GM21825 (cell line): ENCODE measurements around the gene DGKB.

Source experiments
- ATAC-seq: cut with Tn5 transposase; IDR thresholded peaks from one replicate; pipeline ENCODE4 v1.9.1; 2021; ENCODE audit warnings: mild to moderate bottlenecking, moderate library complexity; ENCODE audit not compliant: unreplicated experiment

The DGKB gene

GRCh38 chr7:14861456-14861855, 41.1 kb downstream of the DGKB start:
- no peak for ATAC-seq

DNA sequence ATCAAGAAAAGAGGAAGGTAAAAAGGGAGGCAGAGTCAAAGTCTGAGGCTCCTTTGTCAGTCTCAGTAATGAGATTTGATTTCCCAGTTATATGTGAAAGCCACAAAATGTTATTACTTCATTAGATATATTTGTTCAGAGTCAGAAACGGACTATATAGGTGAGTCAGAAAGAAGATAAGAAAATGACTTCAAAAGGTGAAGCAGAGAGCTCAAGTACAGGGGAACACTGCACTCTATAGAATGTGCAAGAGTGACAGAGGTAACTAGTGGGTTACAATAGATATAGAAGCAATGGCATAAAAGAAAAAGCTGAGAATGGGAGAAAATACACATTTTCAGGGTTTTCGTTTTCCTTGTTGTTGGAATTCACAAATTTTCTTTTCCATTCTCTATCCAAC, 43.3 kb downstream of the DGKB start:
- no peak for ATAC-seq

DNA sequence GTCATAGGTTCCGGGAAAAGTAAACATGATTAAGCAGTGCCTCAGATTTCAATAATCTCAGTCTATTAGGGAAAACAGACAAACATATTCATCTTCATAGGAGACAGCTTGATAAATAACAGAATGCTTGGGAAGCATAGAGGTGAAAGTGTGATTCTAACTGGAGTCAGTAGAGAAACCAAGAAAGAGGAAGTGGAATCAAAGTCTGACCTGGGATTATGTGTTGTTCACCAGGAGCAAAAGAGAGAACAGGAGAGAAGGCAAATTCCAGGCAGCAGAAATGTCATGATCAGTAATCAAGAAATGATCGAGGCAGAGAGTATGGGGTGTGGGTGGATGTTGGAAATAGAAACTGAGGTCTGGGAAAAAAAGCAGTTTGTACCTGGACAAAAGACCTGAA, 43.7 kb downstream of the DGKB start:
- no peak for ATAC-seq

- ATAC-seq: no peak
Observed at GRCh38 chr7:14858410-14858809, 44.1 kb downstream of the DGKB start.

DNA sequence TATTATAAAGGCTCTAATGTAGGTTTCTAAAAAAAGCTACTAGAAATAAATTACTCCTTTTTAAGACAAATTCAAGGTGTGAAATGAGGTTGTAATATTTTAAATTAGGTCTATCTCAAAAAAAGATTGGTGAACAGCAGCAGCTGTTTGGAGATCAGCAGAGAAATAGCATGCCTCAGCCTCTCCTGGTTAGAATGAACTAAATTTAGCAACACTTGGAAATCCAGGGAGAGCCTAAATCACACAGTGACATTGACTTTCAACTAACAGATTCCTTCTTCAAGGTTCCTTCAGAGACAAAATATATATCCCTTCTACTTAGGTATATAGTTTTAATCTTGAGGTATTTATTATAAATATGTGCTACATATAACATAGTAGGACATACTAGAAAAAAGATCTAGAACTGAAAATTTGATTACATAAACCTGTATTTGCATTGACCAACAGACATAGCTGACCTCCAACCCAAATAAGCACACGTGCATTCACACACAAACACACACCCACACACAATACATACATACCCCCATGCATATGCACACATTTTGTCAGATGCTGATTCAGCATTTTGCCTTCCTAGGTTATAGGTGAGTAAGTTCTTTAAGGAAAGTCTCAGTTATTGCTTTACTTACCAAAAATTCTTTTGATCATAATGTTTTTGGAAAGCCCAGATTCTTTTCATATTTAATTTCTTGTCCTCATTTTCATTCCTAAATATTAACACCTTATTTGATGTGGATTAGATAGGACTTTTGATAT, 47.3 kb downstream of the DGKB start:
- no peak for ATAC-seq

DNA sequence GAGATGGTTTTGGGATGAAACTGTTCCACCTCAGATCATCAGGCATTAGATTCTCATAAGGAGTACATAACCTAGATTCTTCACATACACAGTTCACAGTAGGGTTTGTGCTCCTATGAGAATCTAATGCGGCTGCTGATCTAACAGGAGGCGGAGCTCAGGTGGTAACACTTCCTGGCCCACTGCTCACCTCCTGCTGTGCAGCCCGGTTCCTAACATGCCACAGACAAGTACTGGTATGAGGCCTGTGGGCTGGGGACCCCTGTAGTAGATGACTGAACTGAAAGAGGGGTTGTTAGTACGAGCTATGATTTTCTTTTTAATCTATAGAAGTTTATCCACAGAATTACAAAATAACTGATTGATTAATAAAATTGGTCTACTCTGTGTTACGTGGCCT, 48.1 kb downstream of the DGKB start:
- no peak for ATAC-seq

DNA sequence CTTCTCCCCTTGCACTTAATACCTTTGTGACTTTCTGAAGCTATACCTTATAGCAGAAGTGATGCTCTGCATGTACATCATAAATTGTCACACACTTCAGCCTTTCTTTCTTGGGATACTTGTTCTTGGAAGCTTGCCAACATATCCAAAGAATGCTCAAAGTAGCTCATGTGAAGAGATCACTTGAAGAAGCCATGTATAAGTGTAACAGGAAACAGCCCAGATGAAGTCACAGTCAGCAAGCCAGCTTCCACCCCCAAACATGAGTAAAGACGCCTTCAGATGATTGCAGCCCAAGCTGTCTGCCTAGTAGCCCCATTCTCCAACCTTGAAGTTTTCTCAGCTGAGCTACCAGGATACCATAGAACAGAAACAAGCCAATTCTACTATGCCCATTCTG, 50.9 kb downstream of the DGKB start:
- ATAC-seq: no peak

DNA sequence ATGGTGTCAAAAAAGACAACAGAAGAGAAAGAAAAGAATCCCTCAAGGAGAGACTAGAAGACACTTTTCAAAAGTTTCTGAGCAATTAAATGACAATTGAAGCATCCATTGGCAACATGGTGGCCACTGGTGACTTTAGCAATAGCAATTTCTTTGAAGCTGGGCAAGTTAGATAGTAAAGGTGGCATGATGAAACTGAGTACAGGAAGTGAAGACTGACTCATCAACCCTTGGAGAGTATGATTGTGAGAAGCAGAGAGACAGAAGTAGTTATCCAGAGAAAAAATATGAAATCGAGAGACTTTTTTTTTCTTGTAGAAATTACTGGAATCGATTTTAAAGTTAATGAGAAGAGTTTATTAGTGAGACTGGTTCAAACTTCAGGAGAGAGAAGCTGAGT, 52.5 kb downstream of the DGKB start:
- ATAC-seq: no peak

DNA sequence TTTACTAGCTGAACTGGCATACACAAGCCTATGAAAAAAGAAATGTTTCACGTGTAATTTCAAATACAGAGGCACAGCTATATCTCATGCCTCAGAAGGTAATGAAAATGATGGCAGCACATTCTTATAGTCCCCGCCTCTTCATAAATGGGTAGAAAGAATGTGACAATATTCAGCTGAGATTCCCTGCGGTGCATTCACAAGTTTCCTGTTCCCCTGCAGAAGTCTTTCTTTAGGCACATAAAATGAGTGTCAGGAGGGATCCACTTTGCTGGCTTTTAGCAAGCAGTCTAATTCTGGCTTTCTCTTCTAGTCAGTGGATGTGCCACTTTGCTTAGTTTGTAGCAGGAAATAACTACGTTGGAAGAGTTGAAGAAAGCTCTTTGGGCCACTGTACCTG, 56.1 kb downstream of the DGKB start:
- ATAC-seq: no peak

- no peak for ATAC-seq
Observed at GRCh38 chr7:14843755-14844154, 58.8 kb downstream of the DGKB start.

- ATAC-seq: no peak
Observed at GRCh38 chr7:14842523-14842922, 60.0 kb downstream of the DGKB start.

GRCh38 chr7:14841869-14842268, 60.7 kb downstream of the DGKB start:
- no peak for ATAC-seq

DNA sequence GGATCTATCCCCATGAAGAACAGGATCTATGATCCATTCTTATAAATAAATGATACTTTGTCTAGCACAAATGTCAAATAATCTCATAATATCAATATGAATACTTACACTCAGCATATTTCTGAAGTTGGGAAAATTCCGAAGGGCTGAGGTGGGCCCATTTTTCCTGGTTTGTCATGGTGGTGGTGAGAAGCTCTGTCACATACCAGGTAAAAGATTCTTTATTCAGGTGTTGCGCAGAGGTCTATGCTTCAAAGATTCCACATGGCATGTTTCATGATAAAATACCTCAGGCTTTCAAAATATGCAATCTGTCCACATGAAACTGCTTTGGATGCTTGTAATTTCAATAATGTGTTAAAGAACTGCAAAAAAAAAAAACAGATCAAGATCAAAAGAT, 61.5 kb downstream of the DGKB start:
- ATAC-seq: no peak

DNA sequence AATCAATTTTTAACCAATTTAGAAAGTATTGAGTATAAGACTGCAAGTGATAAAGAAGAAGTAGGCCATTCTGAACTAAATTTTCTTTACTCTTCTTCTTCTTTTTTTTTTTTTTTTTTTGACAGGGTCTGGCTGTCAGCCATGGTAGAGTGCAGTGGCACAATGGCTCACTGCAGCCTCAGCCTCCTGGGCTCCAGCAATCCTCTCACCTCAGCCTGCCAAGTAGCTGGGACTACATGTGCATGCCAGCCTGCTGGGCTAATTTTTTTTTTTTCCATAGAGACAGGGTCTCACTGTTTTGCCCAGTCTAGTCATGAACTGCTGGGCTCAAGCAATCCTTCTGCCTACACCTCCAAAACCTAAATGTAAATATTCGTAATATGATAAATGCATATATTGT, 63.2 kb downstream of the DGKB start:
- no peak for ATAC-seq

DNA sequence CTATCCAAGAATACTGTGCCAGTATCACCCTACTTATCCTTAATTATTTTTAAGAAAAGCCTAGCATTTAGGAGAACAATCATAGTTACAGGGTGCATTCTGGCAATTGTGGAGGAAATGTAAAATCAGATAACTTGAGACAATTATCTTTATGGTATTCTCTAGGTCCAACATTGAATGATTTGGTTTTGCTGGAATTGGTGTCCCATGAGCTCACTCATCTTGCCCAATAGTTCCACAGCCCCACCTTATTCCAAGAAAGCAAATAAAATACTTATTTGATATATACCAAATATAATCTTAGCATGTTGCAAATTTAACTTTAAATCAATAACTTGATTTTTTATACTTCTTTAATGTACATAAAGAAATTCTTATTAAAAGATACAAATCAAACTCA, 65.3 kb downstream of the DGKB start:
- ATAC-seq: no peak

DNA sequence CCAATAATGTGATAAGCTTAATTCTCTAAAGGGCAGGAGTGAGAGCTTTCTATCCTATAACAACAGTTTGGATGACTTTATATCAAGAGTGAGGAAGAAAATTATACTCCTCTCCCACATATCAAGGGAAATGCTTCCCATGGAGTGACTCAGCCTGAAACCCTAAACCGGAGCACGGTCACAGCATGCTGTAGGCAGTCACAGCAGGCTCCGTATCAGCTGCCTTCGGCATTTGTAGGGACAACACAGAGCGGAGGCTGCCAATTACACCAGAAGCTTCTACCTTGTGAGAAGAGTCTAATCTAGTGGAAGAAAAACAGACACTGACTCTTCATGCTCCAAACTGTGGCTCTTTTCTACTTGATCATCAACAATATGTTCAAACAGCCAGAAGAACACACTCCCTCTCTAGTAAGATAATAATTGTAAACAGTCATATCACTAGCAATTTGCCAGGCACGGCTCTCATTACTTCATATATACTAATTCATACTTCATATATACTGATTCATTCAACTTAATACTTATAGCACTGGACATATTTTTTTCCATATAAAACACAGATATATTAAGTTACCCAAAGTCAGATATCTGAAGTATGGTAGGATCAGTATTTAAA, 65.9 kb downstream of the DGKB start:
- no peak for ATAC-seq

DNA sequence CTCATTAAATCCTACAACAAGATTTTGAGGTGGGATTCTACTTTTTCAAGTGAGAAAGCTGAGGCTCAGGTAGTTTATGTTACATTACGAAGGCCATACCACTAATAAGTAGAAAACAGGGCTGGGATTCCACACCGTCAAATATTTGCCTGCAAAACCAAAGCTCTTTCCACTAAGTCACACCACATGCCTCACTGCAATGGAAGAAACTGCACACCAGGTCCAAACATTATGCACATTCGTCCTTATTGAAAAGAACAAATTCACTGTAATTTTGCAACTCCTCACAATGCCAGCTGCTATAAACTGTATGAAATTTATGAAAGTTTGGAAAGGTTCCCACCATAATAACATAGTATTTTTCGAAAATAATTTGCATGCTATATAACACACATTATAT, 66.5 kb downstream of the DGKB start:
- no peak for ATAC-seq

- no peak for ATAC-seq
Observed at GRCh38 chr7:14835384-14835783, 67.2 kb downstream of the DGKB start.

GRCh38 chr7:14834883-14835282, 67.7 kb downstream of the DGKB start:
- no peak for ATAC-seq

DNA sequence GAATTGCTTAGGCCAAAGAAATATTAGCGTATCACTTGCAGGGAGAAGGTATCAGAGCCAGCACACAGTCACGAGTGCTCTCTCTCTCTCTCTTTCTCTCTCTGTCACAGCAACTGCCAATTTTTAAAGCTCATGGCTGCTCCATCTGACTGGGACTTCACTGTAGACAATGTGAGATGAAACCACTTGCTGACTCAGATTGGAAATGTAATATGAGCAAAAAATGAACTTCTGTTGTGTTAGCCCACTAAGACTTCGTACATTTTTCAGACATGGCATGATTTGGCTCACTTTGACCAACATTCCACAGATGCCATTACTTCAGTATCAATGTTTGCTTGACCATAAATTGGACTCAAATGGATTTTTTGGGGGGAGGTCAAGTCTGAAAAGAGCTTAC, 68.1 kb downstream of the DGKB start:
- no peak for ATAC-seq

GRCh38 chr7:14833707-14834106, 68.8 kb downstream of the DGKB start:
- no peak for ATAC-seq

- ATAC-seq: no peak
Observed at GRCh38 chr7:14828053-14828452, 74.5 kb downstream of the DGKB start.

DNA sequence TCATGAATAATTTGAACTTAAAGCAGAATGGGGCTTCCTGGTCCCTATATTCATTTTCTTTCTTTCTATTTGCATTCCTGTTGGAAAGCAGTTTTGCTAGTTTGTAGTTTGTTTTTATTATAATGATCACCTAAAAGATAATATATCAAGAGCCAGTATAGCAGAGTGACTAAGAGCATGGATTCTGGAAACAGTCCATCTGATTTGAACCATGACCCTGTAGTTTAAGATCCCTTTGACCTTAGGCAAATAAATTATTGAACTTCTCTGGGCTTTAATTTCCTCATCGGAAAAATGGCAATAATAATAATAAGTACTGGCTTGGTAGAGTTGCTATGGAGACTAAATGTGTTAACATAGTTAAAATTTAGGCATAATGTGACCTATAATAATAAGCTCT, 76.1 kb downstream of the DGKB start:
- ATAC-seq: no peak
